PFSK-1 (cell line): ENCODE data around the gene UBE2H.

Experiments used
- POLR2AphosphoS5 ChIP-seq: IDR thresholded peaks from 2 replicates; pipeline ENCODE4 v1.6.1; 2012; ENCODE audit warnings: low read depth, mild to moderate bottlenecking, control low read depth, low read length, moderate library complexity
- SIN3A ChIP-seq: IDR thresholded peaks from 2 replicates; pipeline ENCODE4 v1.6.1; 2012; ENCODE audit warnings: mild to moderate bottlenecking, low read length, moderate library complexity, borderline replicate concordance; ENCODE audit not compliant: insufficient read depth

DNA sequence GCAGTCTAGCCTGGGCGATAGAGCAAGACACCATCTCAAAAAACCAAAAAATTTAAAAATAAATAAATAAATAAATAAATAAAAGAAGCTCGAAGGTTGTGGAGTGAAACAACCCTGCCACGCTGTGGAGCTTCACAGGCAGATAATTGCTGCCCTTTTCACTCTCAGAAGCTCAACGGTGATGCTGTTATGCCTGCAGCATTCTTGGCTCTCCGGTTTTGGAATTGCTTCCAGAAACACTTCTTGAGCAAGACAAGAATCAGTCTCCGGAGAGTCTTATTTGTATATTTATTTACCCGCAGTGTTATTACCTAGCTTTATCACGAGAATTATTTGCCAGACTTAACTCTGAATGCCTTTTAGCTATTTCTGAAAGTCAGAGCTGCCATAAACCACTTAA, 40.5 kb upstream of the UBE2H start:
- TF ChIP-seq SIN3A (no peak), POLR2AphosphoS5 (no peak)
